ENCODE measurements around the gene ERMP1. TPM values are rescaled to one million over a fixed set of nuclear protein-coding genes. Genes with fewer than 3 reads are reported as not detected.

The ERMP1 gene
- total and polyA plus RNA-seq, 10 of the 15 experiments (the other 5 are each of a cell fraction or from before 2014, with no cell fraction given), result 2.4 to 42.1 (median 8.1) TPM

DNA sequence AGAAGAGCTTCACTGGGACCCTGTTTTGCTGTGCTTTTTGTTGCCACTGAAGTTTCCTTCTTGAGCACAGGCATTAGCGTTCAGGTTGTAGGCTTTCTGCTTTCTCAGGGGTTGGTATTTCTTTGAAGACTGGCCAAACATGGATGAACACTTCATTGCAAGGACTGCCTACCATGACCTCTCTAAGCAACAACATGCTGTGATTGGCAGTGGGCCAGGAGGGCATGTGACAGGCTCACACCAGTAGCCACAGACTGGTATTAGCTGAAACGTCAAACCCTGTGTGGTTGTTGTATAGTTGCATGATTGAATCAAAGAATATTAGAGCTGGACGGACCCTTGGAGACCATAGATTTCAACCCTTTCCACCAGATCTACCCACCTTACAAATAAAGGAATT is 37.8 kb upstream of the ERMP1 start (continued):
- TF ChIP-seq BCLAF1 (IDR thresholded peaks at IDR 0.05) (no peak), POLR2AphosphoS2 (IDR thresholded peaks at IDR 0.05; ENCODE audit: low read depth, low read length) (no peak), HCFC1 (IDR thresholded peaks at IDR 0.05; ENCODE audit: low read length) (no peak)

GRCh38 chr9:5870020-5870339 is 37.1 kb upstream of the ERMP1 start:
- intact Hi-C loops (cut with micrococcal nuclease; ENCODE audit: unreplicated experiment) (no loop called here), in situ Hi-C loops (cut with MboI) (no loop called here)
- WGBS (ENCODE audit: insufficient coverage, insufficient replicate concordance, low lambda C conversion rate, missing lambda C conversion rate), result 58% methylated on average over 2 of the region's 2 CpGs
- peak; percentile 26 for ATAC-seq
- H3K9ac ChIP-seq (ENCODE audit: control insufficient read depth, insufficient read depth, low read length), result no peak overlapping the region
- peak overlapping the region; percentile 11; the same call in 1 of the 2 replicates for H2AFZ ChIP-seq (ENCODE audit: control insufficient read depth, low read depth, low read length)
- no peak overlapping the region for H3K4me3 ChIP-seq
- SMC1A ChIA-PET (ENCODE audit: uncharacterized antibody, unreplicated experiment), result interaction anchor here (0.5 to 2.7 kb wide), 12 partner anchors 12 to 436 kb away, joined by 3 to 12 read pairs (median 4); no protein-coding TSS in a partner anchor
- no peaks in the 10 kb centered on the region for H3K9me3 ChIP-seq (replicated peaks; ENCODE audit: control insufficient read depth, insufficient read depth, low read length)
- no peaks in the 10 kb centered on the region for H3K4me1 ChIP-seq (ENCODE audit: control insufficient read depth, insufficient read depth, low read length)
- H3K27ac ChIP-seq (ENCODE audit: control insufficient read depth, insufficient read depth), result no peak overlapping the region
- FAIRE-seq, result no peak
- no peaks in the 10 kb centered on the region for H3K79me2 ChIP-seq (ENCODE audit: control insufficient read depth, insufficient read depth, low read length)
- CTCF ChIA-PET, result interaction anchor here (0.6 to 3.6 kb wide), 12 partner anchors 10 to 106 kb away, joined by 3 to 13 read pairs (median 6); no protein-coding TSS in a partner anchor
- no peaks in the 10 kb centered on the region for H4K20me1 ChIP-seq (ENCODE audit: control insufficient read depth, insufficient read depth)
- POLR2A ChIA-PET, result no interaction called here
- BruUV-seq (replicated peaks), result no TSS peak
- RAD21 ChIA-PET (ENCODE audit: unreplicated experiment), result interaction anchor here (0.5 to 1.2 kb wide), 2 partner anchors 9 to 16 kb away, joined by 3 to 4 read pairs; no protein-coding TSS in a partner anchor
- no peaks in the 10 kb centered on the region for H3K36me3 ChIP-seq (ENCODE audit: control insufficient read depth in 2 of 2, insufficient read depth in 2 of 2, low read length in 1 of 2)
- no peaks in the 10 kb centered on the region for H3K27me3 ChIP-seq (replicated peaks in 1 of 2; ENCODE audit: control insufficient read depth in 2 of 2, insufficient read depth in 2 of 2, low read length in 1 of 2)
- H3K4me2 ChIP-seq (ENCODE audit: control insufficient read depth, insufficient read depth), result no peak overlapping the region
- no peak for DNase-seq (ENCODE audit: low read depth, low spot score)
- no peak for TF ChIP-seq CHD4 (IDR thresholded peaks at IDR 0.05)
- TF ChIP-seq HCFC1 (IDR thresholded peaks at IDR 0.05; ENCODE audit: low read length), result no peak
- TF ChIP-seq CBX5 (IDR thresholded peaks at IDR 0.05; ENCODE audit: low read depth), result no peak
- no peak for TF ChIP-seq ASH2L (IDR thresholded peaks at IDR 0.05; ENCODE audit: borderline replicate concordance, low read depth)
- TF ChIP-seq, protein P1, sequence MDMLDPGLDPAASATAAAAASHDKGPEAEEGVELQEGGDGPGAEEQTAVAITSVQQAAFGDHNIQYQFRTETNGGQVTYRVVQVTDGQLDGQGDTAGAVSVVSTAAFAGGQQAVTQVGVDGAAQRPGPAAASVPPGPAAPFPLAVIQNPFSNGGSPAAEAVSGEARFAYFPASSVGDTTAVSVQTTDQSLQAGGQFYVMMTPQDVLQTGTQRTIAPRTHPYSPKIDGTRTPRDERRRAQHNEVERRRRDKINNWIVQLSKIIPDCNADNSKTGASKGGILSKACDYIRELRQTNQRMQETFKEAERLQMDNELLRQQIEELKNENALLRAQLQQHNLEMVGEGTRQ (IDR thresholded peaks at IDR 0.05; ENCODE audit: borderline replicate concordance, low read depth, low read length), result no peak
- TF ChIP-seq GATAD2B (conservative IDR thresholded peaks at IDR 0.05; ENCODE audit: low read depth), result no peak
- no peak for TF ChIP-seq POLR2AphosphoS2 (IDR thresholded peaks at IDR 0.05; ENCODE audit: low read depth, low read length)
- TF ChIP-seq, protein P2, sequence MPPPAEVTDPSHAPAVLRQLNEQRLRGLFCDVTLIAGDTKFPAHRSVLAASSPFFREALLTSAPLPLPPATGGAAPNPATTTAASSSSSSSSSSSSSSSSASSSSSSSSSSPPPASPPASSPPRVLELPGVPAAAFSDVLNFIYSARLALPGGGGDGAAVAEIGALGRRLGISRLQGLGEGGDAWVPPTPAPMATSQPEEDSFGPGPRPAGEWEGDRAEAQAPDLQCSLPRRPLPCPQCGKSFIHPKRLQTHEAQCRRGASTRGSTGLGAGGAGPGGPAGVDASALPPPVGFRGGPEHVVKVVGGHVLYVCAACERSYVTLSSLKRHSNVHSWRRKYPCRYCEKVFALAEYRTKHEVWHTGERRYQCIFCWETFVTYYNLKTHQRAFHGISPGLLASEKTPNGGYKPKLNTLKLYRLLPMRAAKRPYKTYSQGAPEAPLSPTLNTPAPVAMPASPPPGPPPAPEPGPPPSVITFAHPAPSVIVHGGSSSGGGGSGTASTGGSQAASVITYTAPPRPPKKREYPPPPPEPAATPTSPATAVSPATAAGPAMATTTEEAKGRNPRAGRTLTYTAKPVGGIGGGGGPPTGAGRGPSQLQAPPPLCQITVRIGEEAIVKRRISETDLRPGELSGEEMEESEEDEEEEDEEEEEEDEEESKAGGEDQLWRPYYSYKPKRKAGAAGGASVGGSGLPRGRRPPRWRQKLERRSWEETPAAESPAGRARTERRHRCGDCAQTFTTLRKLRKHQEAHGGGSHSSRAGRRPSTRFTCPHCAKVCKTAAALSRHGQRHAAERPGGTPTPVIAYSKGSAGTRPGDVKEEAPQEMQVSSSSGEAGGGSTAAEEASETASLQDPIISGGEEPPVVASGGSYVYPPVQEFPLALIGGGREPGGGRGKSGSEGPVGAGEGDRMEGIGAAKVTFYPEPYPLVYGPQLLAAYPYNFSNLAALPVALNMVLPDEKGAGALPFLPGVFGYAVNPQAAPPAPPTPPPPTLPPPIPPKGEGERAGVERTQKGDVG (CRISPR knock-in tag; IDR thresholded peaks at IDR 0.05), result no peak
- TF ChIP-seq ZNF622 (IDR thresholded peaks at IDR 0.05), result no peak
- TF ChIP-seq, protein P3, sequence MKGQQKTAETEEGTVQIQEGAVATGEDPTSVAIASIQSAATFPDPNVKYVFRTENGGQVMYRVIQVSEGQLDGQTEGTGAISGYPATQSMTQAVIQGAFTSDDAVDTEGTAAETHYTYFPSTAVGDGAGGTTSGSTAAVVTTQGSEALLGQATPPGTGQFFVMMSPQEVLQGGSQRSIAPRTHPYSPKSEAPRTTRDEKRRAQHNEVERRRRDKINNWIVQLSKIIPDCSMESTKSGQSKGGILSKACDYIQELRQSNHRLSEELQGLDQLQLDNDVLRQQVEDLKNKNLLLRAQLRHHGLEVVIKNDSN (IDR thresholded peaks at IDR 0.05; ENCODE audit: borderline replicate concordance, extremely low read length, insufficient read depth, low read depth, low read length), result no peak
- no peak for TF ChIP-seq YBX1 (IDR thresholded peaks at IDR 0.05)
- TF ChIP-seq ZNF24 (IDR thresholded peaks at IDR 0.05), result no peak
- no peak for TF ChIP-seq RFX5 (IDR thresholded peaks at IDR 0.05; ENCODE audit: low read depth, low read length)
- no peak for TF ChIP-seq PAX5 (IDR thresholded peaks at IDR 0.05; ENCODE audit: borderline replicate concordance, low read depth, low read length)

Measured in GM12878 (cell line).